Spleen (tissue), 7 donors: ENCODE results near the gene ZNF462.

Source experiments
- POLR2A ChIP-seq, 3 donors: fragments of 450-650 bp; IDR thresholded peaks; one replicate each; pipeline ENCODE4 v1.5.1; 2017; ENCODE audit warnings: antibody characterized with exemption in 3 of 3, mild to moderate bottlenecking in 1 of 3
- POLR2AphosphoS5 ChIP-seq, 3 donors: sonication (generic); formaldehyde crosslinking; IDR thresholded peaks; one replicate each; pipeline ENCODE4 v1.5.1; 2017; ENCODE audit warnings: antibody characterized with exemption in 3 of 3
- TF ChIP-seq, protein P1 (sequence below), 11 experiments: fragments of 200-600 bp in 7 of 11; fragments of 450-650 bp in 4 of 11; sonication (generic) in 4 of 11; IDR thresholded peaks in 8 of 11; conservative IDR thresholded peaks in 3 of 11; 1 replicate in 7 of 11; 2 replicates in 4 of 11; pipeline versions ENCODE4 v1.4.0 to v1.8.0; 2016 to 2021; ENCODE audit warnings: antibody characterized with exemption in 11 of 11, inconsistent platforms in 4 of 11, mild to moderate bottlenecking in 1 of 11
- donor health status: DM: no; HTN: no; CAD: no; lungs with moderate emphysema.
- donor health status: DM: no; HTN: no; CAD: no.
- donor health status: DM: no; HTN: no; CAD: no.

DNA sequence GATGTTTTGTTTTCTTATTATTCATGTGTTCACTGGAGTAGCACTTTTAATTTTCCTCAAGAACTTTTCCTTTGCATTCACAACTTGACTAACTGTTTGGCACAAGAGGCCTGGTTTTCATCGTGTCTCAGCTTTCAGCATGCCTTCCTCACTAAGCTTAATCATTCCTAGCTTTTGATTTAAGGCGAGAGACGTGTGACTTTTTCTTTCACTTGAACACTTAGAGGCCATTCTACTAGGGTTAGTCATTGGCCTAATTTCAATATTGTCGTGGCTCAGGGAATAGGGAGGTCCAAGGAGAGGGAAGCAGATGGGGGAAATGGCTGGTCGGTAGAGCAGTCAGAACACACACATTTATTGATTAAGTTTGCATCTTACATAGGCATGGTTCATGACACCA, 94.0 kb downstream of the ZNF462 start:
- TF ChIP-seq POLR2A (IDR thresholded peaks at IDR 0.05) (no peak), POLR2AphosphoS5 (IDR thresholded peaks at IDR 0.05) (no peak)
- TF ChIP-seq, protein P1, sequence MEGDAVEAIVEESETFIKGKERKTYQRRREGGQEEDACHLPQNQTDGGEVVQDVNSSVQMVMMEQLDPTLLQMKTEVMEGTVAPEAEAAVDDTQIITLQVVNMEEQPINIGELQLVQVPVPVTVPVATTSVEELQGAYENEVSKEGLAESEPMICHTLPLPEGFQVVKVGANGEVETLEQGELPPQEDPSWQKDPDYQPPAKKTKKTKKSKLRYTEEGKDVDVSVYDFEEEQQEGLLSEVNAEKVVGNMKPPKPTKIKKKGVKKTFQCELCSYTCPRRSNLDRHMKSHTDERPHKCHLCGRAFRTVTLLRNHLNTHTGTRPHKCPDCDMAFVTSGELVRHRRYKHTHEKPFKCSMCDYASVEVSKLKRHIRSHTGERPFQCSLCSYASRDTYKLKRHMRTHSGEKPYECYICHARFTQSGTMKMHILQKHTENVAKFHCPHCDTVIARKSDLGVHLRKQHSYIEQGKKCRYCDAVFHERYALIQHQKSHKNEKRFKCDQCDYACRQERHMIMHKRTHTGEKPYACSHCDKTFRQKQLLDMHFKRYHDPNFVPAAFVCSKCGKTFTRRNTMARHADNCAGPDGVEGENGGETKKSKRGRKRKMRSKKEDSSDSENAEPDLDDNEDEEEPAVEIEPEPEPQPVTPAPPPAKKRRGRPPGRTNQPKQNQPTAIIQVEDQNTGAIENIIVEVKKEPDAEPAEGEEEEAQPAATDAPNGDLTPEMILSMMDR (IDR thresholded peaks at IDR 0.05 in 8 of 11, conservative IDR thresholded peaks at IDR 0.05 in 3 of 11), result no peak
